SJCRH30 (cell line): ENCODE measurements around the gene WAS. TPM values are rescaled to one million over a fixed set of nuclear protein-coding genes. Genes with fewer than 3 reads are reported as not detected.

ENCODE experiments used
- DNase-seq, 2 experiments: peaks; one replicate each; pipeline ENCODE4 v3.0.0-alpha.2; 2015 to 2020
- H3K27ac ChIP-seq: fragments of 250-450 bp; sonication (Bioruptor Pico); 2 replicates; pipeline ENCODE4 v1.5.1; 2020; ENCODE audit warnings: mild to moderate bottlenecking, moderate library complexity
- H3K27me3 ChIP-seq: fragments of 250-450 bp; sonication (Bioruptor Pico); 2 replicates; pipeline ENCODE4 v1.5.1; 2020; ENCODE audit warnings: mild to moderate bottlenecking, moderate library complexity
- H3K36me3 ChIP-seq: fragments of 250-450 bp; sonication (Bioruptor Pico); 2 replicates; pipeline ENCODE4 v1.5.1; 2020; ENCODE audit warnings: mild to moderate bottlenecking, moderate library complexity
- H3K4me1 ChIP-seq: fragments of 250-450 bp; sonication (Bioruptor Pico); 2 replicates; pipeline ENCODE4 v1.5.1; 2020; ENCODE audit warnings: mild to moderate bottlenecking, moderate library complexity
- H3K4me3 ChIP-seq: fragments of 250-450 bp; sonication (Bioruptor Pico); 2 replicates; pipeline ENCODE4 v1.5.1; 2020; ENCODE audit warnings: mild to moderate bottlenecking, moderate library complexity
- H3K9me3 ChIP-seq: fragments of 250-450 bp; sonication (Bioruptor Pico); replicated peaks from 2 replicates; pipeline ENCODE4 v1.5.1; 2020; ENCODE audit warnings: mild to moderate bottlenecking, moderate library complexity
- total RNA-seq: library from RNA; depleted of rRNA; stranded (reverse); fragments of >200 nt; shearing (Covaris generic); gene quantifications from 2 replicates; pipeline ENCODE4 v1.2.3, GENCODE V29; 2014

WAS gene
- total RNA-seq, 1 experiment from 2014 or later = not detected

GRCh38 chrX:48711929-48712505 lies 28.4 kb downstream of the WAS start:
- Histone ChIP-seq H3K36me3 (no peaks in the 10 kb centered on the region), H3K27me3 (no peaks in the 10 kb centered on the region), H3K4me3 (no peak overlapping the region), H3K27ac (no peak overlapping the region), H3K4me1 (no peaks in the 10 kb centered on the region), H3K9me3 (no peaks in the 10 kb centered on the region)
- DNase-seq = no peak

GRCh38 chrX:48713847-48714246 lies 30.2 kb downstream of the WAS start:
- Histone ChIP-seq H3K27ac (no peak overlapping the region), H3K27me3 (no peaks in the 10 kb centered on the region), H3K4me3 (no peak overlapping the region), H3K9me3 (no peaks in the 10 kb centered on the region), H3K36me3 (no peaks in the 10 kb centered on the region), H3K4me1 (no peaks in the 10 kb centered on the region)
- DNase-seq = no peak

- no peak overlapping the region for H3K27ac ChIP-seq
- H3K9me3 ChIP-seq = no peaks in the 10 kb centered on the region
- no peaks in the 10 kb centered on the region for H3K4me1 ChIP-seq
- H3K36me3 ChIP-seq = no peaks in the 10 kb centered on the region
- no peak overlapping the region for H3K4me3 ChIP-seq
- DNase-seq = no peak
- H3K27me3 ChIP-seq = no peaks in the 10 kb centered on the region
Measured at GRCh38 chrX:48714573-48714972, 31.0 kb downstream of the WAS start.

GRCh38 chrX:48715072-48715471 lies 31.5 kb downstream of the WAS start:
- Histone ChIP-seq H3K36me3 (no peaks in the 10 kb centered on the region), H3K27ac (no peak overlapping the region), H3K27me3 (no peaks in the 10 kb centered on the region), H3K4me1 (no peaks in the 10 kb centered on the region), H3K9me3 (no peaks in the 10 kb centered on the region), H3K4me3 (no peak overlapping the region)
- peak in 1 of 2 experiments; percentile 17 for DNase-seq

- no peak for DNase-seq
- H3K27ac ChIP-seq = no peak overlapping the region
- H3K36me3 ChIP-seq = no peaks in the 10 kb centered on the region
- no peak overlapping the region for H3K4me3 ChIP-seq
- H3K4me1 ChIP-seq = no peaks in the 10 kb centered on the region
- no peaks in the 10 kb centered on the region for H3K27me3 ChIP-seq
- H3K9me3 ChIP-seq = no peaks in the 10 kb centered on the region
Measured at GRCh38 chrX:48715876-48716502, 32.4 kb downstream of the WAS start.

GRCh38 chrX:48719958-48720357 lies 36.4 kb downstream of the WAS start:
- H3K4me1 ChIP-seq = no peaks in the 10 kb centered on the region
- no peaks in the 10 kb centered on the region for H3K9me3 ChIP-seq
- no peaks in the 10 kb centered on the region for H3K27me3 ChIP-seq
- no peaks in the 10 kb centered on the region for H3K36me3 ChIP-seq
- H3K4me3 ChIP-seq = no peak overlapping the region
- no peak for DNase-seq
- H3K27ac ChIP-seq = no peak overlapping the region

- Histone ChIP-seq H3K4me1 (no peaks in the 10 kb centered on the region), H3K27me3 (no peaks in the 10 kb centered on the region), H3K4me3 (no peak overlapping the region), H3K27ac (no peak overlapping the region), H3K9me3 (no peaks in the 10 kb centered on the region), H3K36me3 (no peaks in the 10 kb centered on the region)
- no peak for DNase-seq
Measured at GRCh38 chrX:48720577-48721250, 37.1 kb downstream of the WAS start.

GRCh38 chrX:48721916-48722315 lies 38.3 kb downstream of the WAS start:
- DNase-seq = no peak
- Histone ChIP-seq H3K4me3 (no peak overlapping the region), H3K36me3 (no peaks in the 10 kb centered on the region), H3K9me3 (no peaks in the 10 kb centered on the region), H3K27ac (no peak overlapping the region), H3K4me1 (no peaks in the 10 kb centered on the region), H3K27me3 (no peaks in the 10 kb centered on the region)

GRCh38 chrX:48726596-48726995 lies 43.0 kb downstream of the WAS start:
- H3K27ac ChIP-seq = no peak overlapping the region
- no peak for DNase-seq
- no peak overlapping the region for H3K4me3 ChIP-seq
- H3K36me3 ChIP-seq = no peaks in the 10 kb centered on the region
- H3K9me3 ChIP-seq = no peaks in the 10 kb centered on the region
- H3K4me1 ChIP-seq = no peaks in the 10 kb centered on the region
- H3K27me3 ChIP-seq = no peaks in the 10 kb centered on the region

GRCh38 chrX:48728653-48729052 lies 45.1 kb downstream of the WAS start:
- no peak overlapping the region for H3K4me3 ChIP-seq
- H3K36me3 ChIP-seq = no peaks in the 10 kb centered on the region
- no peaks in the 10 kb centered on the region for H3K27me3 ChIP-seq
- no peak for DNase-seq
- no peak overlapping the region for H3K27ac ChIP-seq
- H3K4me1 ChIP-seq = no peaks in the 10 kb centered on the region
- H3K9me3 ChIP-seq = no peaks in the 10 kb centered on the region

GRCh38 chrX:48736303-48736702 lies 52.7 kb downstream of the WAS start:
- Histone ChIP-seq H3K27me3 (no peaks in the 10 kb centered on the region), H3K4me1 (no peaks in the 10 kb centered on the region), H3K36me3 (no peaks in the 10 kb centered on the region), H3K4me3 (no peak overlapping the region), H3K27ac (no peak overlapping the region), H3K9me3 (no peaks in the 10 kb centered on the region)
- DNase-seq = no peak

GRCh38 chrX:48736878-48737212 lies 53.2 kb downstream of the WAS start:
- H3K36me3 ChIP-seq = no peaks in the 10 kb centered on the region
- H3K9me3 ChIP-seq = no peaks in the 10 kb centered on the region
- DNase-seq = no peak
- no peaks in the 10 kb centered on the region for H3K27me3 ChIP-seq
- H3K4me3 ChIP-seq = peak overlapping the region; percentile 74
- no peaks in the 10 kb centered on the region for H3K4me1 ChIP-seq
- H3K27ac ChIP-seq = no peak overlapping the region; the same call in 1 of the 2 replicates

- H3K9me3 ChIP-seq = no peaks in the 10 kb centered on the region
- peak overlapping the region; percentile 81 for H3K27ac ChIP-seq
Measured at GRCh38 chrX:48737213-48737938, 53.8 kb downstream of the WAS start.

GRCh38 chrX:48737940-48738339 lies 54.3 kb downstream of the WAS start:
- Histone ChIP-seq H3K27me3 (no peaks in the 10 kb centered on the region), H3K36me3 (no peaks in the 10 kb centered on the region), H3K4me3 (peak overlapping the region; percentile 74)

More at GRCh38 chrX:48737213-48737938, 53.8 kb downstream of the WAS start:
- no peaks in the 10 kb centered on the region for H3K27me3 ChIP-seq
- no peaks in the 10 kb centered on the region for H3K36me3 ChIP-seq
- no peaks in the 10 kb centered on the region for H3K4me1 ChIP-seq
- peak; percentile 90 to 94 for DNase-seq
- H3K4me3 ChIP-seq = peak overlapping the region; percentile 74

More at GRCh38 chrX:48737940-48738339, 54.3 kb downstream of the WAS start:
- no peaks in the 10 kb centered on the region for H3K4me1 ChIP-seq
- no peak for DNase-seq
- no peaks in the 10 kb centered on the region for H3K9me3 ChIP-seq
- peak overlapping the region; percentile 81 for H3K27ac ChIP-seq
